Left lung (tissue), 10 donors: ENCODE data around the gene PARP9. TPM values are rescaled to one million over a fixed set of nuclear protein-coding genes. Genes with fewer than 3 reads are reported as not detected.

Experiments used
- ATAC-seq: fragments of 200-7000 bp; cut with Tn5 transposase; one replicate; pipeline ENCODE4 v1.9.1; 2020; ENCODE audit warnings: moderate library complexity
- DNase-seq, 4 donors: peaks; one replicate each; pipeline ENCODE4 v3.0.0-alpha.2; 2013 to 2020
- H3K27ac ChIP-seq, 2 donors: fragments of 200-600 bp; sonication (generic) in 1 of 2; one replicate each; pipeline versions ENCODE4 v1.5.0 to v1.8.0; 2020 to 2021
- H3K27me3 ChIP-seq, 2 donors: fragments of 200-600 bp; sonication (generic) in 1 of 2; one replicate each; pipeline versions ENCODE4 v1.5.0 to v1.8.0; 2020 to 2021
- H3K36me3 ChIP-seq, 2 donors: fragments of 200-600 bp; sonication (generic) in 1 of 2; one replicate each; pipeline versions ENCODE4 v1.5.0 to v1.8.0; 2020 to 2021
- H3K4me1 ChIP-seq, 2 donors: fragments of 200-600 bp; one replicate each; pipeline ENCODE4 v1.8.0; 2021
- H3K4me3 ChIP-seq, 2 donors: fragments of 200-600 bp; sonication (generic) in 1 of 2; one replicate each; pipeline versions ENCODE4 v1.5.0 to v1.8.0; 2020 to 2021; ENCODE audit warnings: mild to moderate bottlenecking in 1 of 2
- H3K9me3 ChIP-seq, 2 donors: fragments of 200-600 bp; sonication (generic) in 1 of 2; one replicate each; pipeline versions ENCODE4 v1.5.0 to v1.8.0; 2020 to 2021
- CTCF ChIP-seq, 2 donors: fragments of 200-600 bp; sonication (generic) in 1 of 2; IDR thresholded peaks; one replicate each; pipeline versions ENCODE4 v1.5.0 to v1.8.0; 2021; ENCODE audit warnings: antibody characterized with exemption in 2 of 2
- intact Hi-C, 2 donors: fragments of 100-400 bp; cut with DNase I; formaldehyde crosslinking; loops; one replicate each; pipeline versions ENCODE4 v1.11.2 to v1.14.2; 2022
- polyA plus RNA-seq, 6 donors: library from polyadenylated mRNA; unstranded; fragments of 120-200 nt; gene quantifications; one replicate each; pipeline ENCODE4 v1.2.1, GENCODE V29; 2013; ENCODE audit not compliant: insufficient read length in 6 of 6
- total RNA-seq, 2 donors: library from RNA; stranded (reverse); fragmentation: NEBNext Ultra II Directional; extraction: Animal tissue kit (Norgen Biotek cat#: 25700); gene quantifications; one replicate each; pipeline ENCODE4 v1.2.1, GENCODE V29; 2021
- donor health status: DM: no; HTN: yes; CAD: no.
- donor health status: DM: no; HTN: no; CAD: no.

Gene PARP9
- total and polyA plus RNA-seq, 8 donors, result 17.2 to 75.4 (median 20.9) TPM

- intact Hi-C loops, result no loop called here
- Histone ChIP-seq H3K9me3 (no peaks in the 10 kb centered on the region), H3K27ac (no peak overlapping the region), H3K36me3 (no peaks in the 10 kb centered on the region), H3K4me3 (no peak overlapping the region), H3K4me1 (peaks cover 6 to 23% of the 10 kb centered on the region in 2 donors), H3K27me3 (no peaks in the 10 kb centered on the region)
- DNase-seq, result no peak
- no peak for ATAC-seq
- no peak for TF ChIP-seq CTCF (IDR thresholded peaks at IDR 0.05)
These were observed 47.2 kb downstream of the PARP9 start for GRCh38 chr3:122516846-122517360.

GRCh38 chr3:122515870-122516269, 48.2 kb downstream of the PARP9 start:
- DNase-seq (no peak), ATAC-seq (no peak)
- TF ChIP-seq CTCF (IDR thresholded peaks at IDR 0.05), result no peak
- no peak overlapping the region for H3K27ac ChIP-seq
- no peaks in the 10 kb centered on the region for H3K36me3 ChIP-seq
- H3K4me3 ChIP-seq, result no peak overlapping the region
- H3K9me3 ChIP-seq, result no peaks in the 10 kb centered on the region
- intact Hi-C loops, result no loop called here
- no peaks in the 10 kb centered on the region for H3K27me3 ChIP-seq
- peaks cover 11 to 34% of the 10 kb centered on the region in 2 donors for H3K4me1 ChIP-seq

- no peak for DNase-seq
- intact Hi-C loops, result no loop called here
- Histone ChIP-seq H3K36me3 (no peaks in the 10 kb centered on the region), H3K9me3 (no peaks in the 10 kb centered on the region), H3K4me3 (peak overlapping the region; percentile 78 to 83), H3K4me1 (peaks cover 11 to 42% of the 10 kb centered on the region in 2 donors), H3K27ac (peak overlapping the region; percentile 95 to 97), H3K27me3 (no peaks in the 10 kb centered on the region)
- TF ChIP-seq CTCF (IDR thresholded peaks at IDR 0.05), result no peak
- no peak for ATAC-seq
These were observed 49.1 kb downstream of the PARP9 start for GRCh38 chr3:122515020-122515468.

- H3K4me1 ChIP-seq, result peaks cover 11 to 46% of the 10 kb centered on the region in 2 donors
- intact Hi-C loops, result no loop called here
- ATAC-seq (peak; percentile 98), DNase-seq (peak; percentile 90 to 96 (median 92))
- H3K36me3 ChIP-seq, result no peaks in the 10 kb centered on the region
- peak within 1 kb of the TSS; percentile 78 to 83 for H3K4me3 ChIP-seq
- no peaks in the 10 kb centered on the region for H3K9me3 ChIP-seq
- H3K27me3 ChIP-seq, result no peaks in the 10 kb centered on the region
- no peak for TF ChIP-seq CTCF (IDR thresholded peaks at IDR 0.05)
- peak within 1 kb of the TSS; percentile 95 to 97 for H3K27ac ChIP-seq
These were observed 49.7 kb downstream of the PARP9 start, which contains the start of gene KPNA1 for GRCh38 chr3:122514123-122515019. Gene KPNA1 (minus strand): TSS chr3:122514939. CDS start chr3:122496565, 18,374 bp downstream.
